Endodermal cell (in vitro differentiated cells): Measurements from ENCODE around the gene PPM1E. TPM values are rescaled to one million over a fixed set of nuclear protein-coding genes. Genes with fewer than 3 reads are reported as not detected.
"Not testable (repeated sequence)": the region's sequence is repeated elsewhere in the genome, so short reads cannot be mapped to it uniquely, and the experiment has no call there.

Source experiments
- DNase-seq: peaks from one replicate; pipeline ENCODE4 v3.0.0-alpha.2; 2017
- H3K27ac ChIP-seq: 2 replicates; pipeline ENCODE4 v1.5.1; 2013; ENCODE audit warnings: mild to moderate bottlenecking, low read depth, low read length, moderate library complexity
- H3K27me3 ChIP-seq: 2 replicates; pipeline ENCODE4 v1.6.1; 2013; ENCODE audit warnings: mild to moderate bottlenecking, low read length, moderate library complexity; ENCODE audit not compliant: insufficient read depth, control insufficient read depth, poor library complexity, severe bottlenecking
- H3K36me3 ChIP-seq: 2 replicates; pipeline ENCODE4 v1.7.0; 2013; ENCODE audit warnings: mild to moderate bottlenecking, low read length, moderate library complexity; ENCODE audit not compliant: control insufficient read depth, insufficient read depth
- H3K4me1 ChIP-seq: one replicate; pipeline ENCODE4 v1.7.0; 2013; ENCODE audit warnings: low read length; ENCODE audit not compliant: control insufficient read depth, insufficient read depth
- H3K4me3 ChIP-seq: 2 replicates; pipeline ENCODE4 v1.5.1; 2013; ENCODE audit warnings: mild to moderate bottlenecking, low read length, moderate library complexity
- H3K9ac ChIP-seq: 2 replicates; pipeline ENCODE4 v1.6.1; 2013; ENCODE audit warnings: mild to moderate bottlenecking, low read length, moderate library complexity; ENCODE audit not compliant: poor library complexity, severe bottlenecking; ENCODE audit errors: extremely low read depth
- H3K9me3 ChIP-seq: 2 replicates; pipeline ENCODE4 v1.6.1; 2013; ENCODE audit warnings: mild to moderate bottlenecking, low read length, moderate library complexity; ENCODE audit not compliant: control insufficient read depth
- H3K27ac Mint-ChIP-seq: 2 replicates; pipeline ENCODE4 v1.8.0; 2020; ENCODE audit warnings: mixed read lengths
- H3K27me3 Mint-ChIP-seq: 2 replicates; pipeline ENCODE4 v1.8.0; 2021; ENCODE audit warnings: mild to moderate bottlenecking, mixed read lengths; ENCODE audit not compliant: insufficient read depth
- H3K36me3 Mint-ChIP-seq: 2 replicates; pipeline ENCODE4 v1.8.0; 2020; ENCODE audit warnings: low read depth, mixed read lengths
- H3K4me1 Mint-ChIP-seq: 2 replicates; pipeline ENCODE4 v1.8.0; 2020; ENCODE audit warnings: mixed read lengths
- H3K4me3 Mint-ChIP-seq: 2 replicates; pipeline ENCODE4 v1.8.0; 2020; ENCODE audit warnings: mild to moderate bottlenecking, moderate library complexity, mixed read lengths
- H3K9me3 Mint-ChIP-seq: 2 replicates; pipeline ENCODE4 v1.8.0; 2020; ENCODE audit warnings: mild to moderate bottlenecking, mixed read lengths
- CTCF ChIP-seq: fragments of 200-600 bp; sonication (generic); conservative IDR thresholded peaks from 2 replicates; pipeline ENCODE4 v1.5.0; 2021; ENCODE audit warnings: antibody characterized with exemption, mild to moderate bottlenecking
- WGBS, 2 experiments: methylation state at CpG; one replicate each; pipeline versions ENCODE4 v1.1.5 to v1.1.7; 2013; ENCODE audit warnings: missing lambda C conversion rate in 2 of 2, mixed read lengths in 1 of 2; ENCODE audit not compliant: insufficient coverage in 1 of 2, insufficient read length in 1 of 2; 5-methylcytosine and 5-hydroxymethylcytosine counted together
- total RNA-seq, 2 donors: library from RNA; stranded (reverse); fragmentation: NEBNext Ultra II Directional in 1 of 2; extraction: Animal tissue kit (Norgen Biotek cat#: 25700) in 1 of 2; gene quantifications; 2 replicates in 1 of 2; 3 replicates in 1 of 2; pipeline ENCODE4 v1.2.1, GENCODE V29; 2021

The PPM1E gene
- total RNA-seq, 2 donors from 2014 or later: 1.4 to 2.2 TPM

GRCh38 chr17:58741121-58741625 is 14.5 kb upstream of the PPM1E start:
- Histone ChIP-seq H3K4me3 (no peak overlapping the region), H3K4me1 (no peaks in the 10 kb centered on the region), H3K36me3 (no peaks in the 10 kb centered on the region), H3K27ac (no peak overlapping the region), H3K9me3 (no peaks in the 10 kb centered on the region), H3K27me3 (no peaks in the 10 kb centered on the region), H3K9ac (no peak overlapping the region)
- H3K36me3 Mint-ChIP-seq: no peaks in the 10 kb centered on the region
- H3K9me3 Mint-ChIP-seq: no peaks in the 10 kb centered on the region
- no peak for TF ChIP-seq CTCF
- no peak overlapping the region for H3K4me3 Mint-ChIP-seq
- no peaks in the 10 kb centered on the region for H3K27me3 Mint-ChIP-seq
- no peaks in the 10 kb centered on the region for H3K4me1 Mint-ChIP-seq
- DNase-seq: no peak
- 90 to 100% methylated on average over 6 to 8 of the region's 8 CpGs for WGBS, 2 experiments
- H3K27ac Mint-ChIP-seq: no peak overlapping the region

GRCh38 chr17:58747674-58748073 is 8.0 kb upstream of the PPM1E start:
- Histone ChIP-seq H3K4me1 (no peaks in the 10 kb centered on the region), H3K27ac (no peak overlapping the region), H3K4me3 (no peak overlapping the region), H3K27me3 (peaks cover 4% of the 10 kb centered on the region), H3K36me3 (no peaks in the 10 kb centered on the region), H3K9me3 (no peaks in the 10 kb centered on the region), H3K9ac (no peak overlapping the region)
- no peaks in the 10 kb centered on the region for H3K27me3 Mint-ChIP-seq
- TF ChIP-seq CTCF: no peak
- no peak overlapping the region for H3K4me3 Mint-ChIP-seq
- H3K27ac Mint-ChIP-seq: no peak overlapping the region
- no peaks in the 10 kb centered on the region for H3K9me3 Mint-ChIP-seq
- 100% methylated on average over 1 of the region's 1 CpG; no CpG with 5 or more reads in 1 of the 2 experiments for WGBS, 2 experiments
- H3K36me3 Mint-ChIP-seq: no peaks in the 10 kb centered on the region
- H3K4me1 Mint-ChIP-seq: no peaks in the 10 kb centered on the region
- DNase-seq: no peak

- H3K9me3 ChIP-seq, DNase-seq, H3K27ac ChIP-seq, H3K27ac Mint-ChIP-seq, H3K4me1 ChIP-seq, H3K36me3 ChIP-seq, H3K4me1 Mint-ChIP-seq, H3K9me3 Mint-ChIP-seq, H3K4me3 Mint-ChIP-seq, H3K9ac ChIP-seq, H3K36me3 Mint-ChIP-seq, H3K4me3 ChIP-seq: not testable (repeated sequence)
- H3K27me3 ChIP-seq: peaks cover 16% of the 10 kb centered on the region
- H3K27me3 Mint-ChIP-seq: peaks cover 16% of the 10 kb centered on the region
These were observed 6.0 kb upstream of the PPM1E start for GRCh38 chr17:58749627-58750026.

GRCh38 chr17:58753026-58753425 is 2.6 kb upstream of the PPM1E start:
- Histone ChIP-seq H3K9me3 (no peaks in the 10 kb centered on the region), H3K9ac (no peak overlapping the region), H3K36me3 (no peaks in the 10 kb centered on the region), H3K27ac (no peak overlapping the region), H3K4me1 (no peaks in the 10 kb centered on the region), H3K27me3 (peaks cover 34% of the 10 kb centered on the region), H3K4me3 (no peak overlapping the region)
- H3K27ac Mint-ChIP-seq: no peak overlapping the region
- peaks cover 7% of the 10 kb centered on the region for H3K4me1 Mint-ChIP-seq
- 86 to 92% methylated on average over 1 of the region's 2 CpGs for WGBS, 2 experiments
- peaks cover 35% of the 10 kb centered on the region for H3K27me3 Mint-ChIP-seq
- H3K9me3 Mint-ChIP-seq: no peaks in the 10 kb centered on the region
- TF ChIP-seq CTCF: no peak
- no peaks in the 10 kb centered on the region for H3K36me3 Mint-ChIP-seq
- H3K4me3 Mint-ChIP-seq: no peak overlapping the region
- no peak for DNase-seq
